Right renal cortex interstitium (tissue), 3 donors: ENCODE data around the gene JAG1. TPM values are rescaled to one million over a fixed set of nuclear protein-coding genes. Genes with fewer than 3 reads are reported as not detected.

ENCODE experiments used
- DNase-seq, 3 donors: peaks; one replicate each; pipeline ENCODE4 v3.0.0-alpha.2; 2013; ENCODE audit warnings: low read depth in 3 of 3, low spot score in 2 of 3
- polyA plus RNA-seq, 3 donors: library from polyadenylated mRNA; unstranded; fragments of 120-200 nt; gene quantifications; one replicate each; pipeline ENCODE4 v1.2.1, GENCODE V29; 2013; ENCODE audit not compliant: insufficient read length in 3 of 3

The JAG1 gene
- polyA plus RNA-seq, 3 donors, result 152 to 163 (median 156) TPM

- no peak for DNase-seq
These were observed 33.9 kb downstream of the JAG1 start for GRCh38 chr20:10639737-10640556.

GRCh38 chr20:10639077-10639736 lies 34.6 kb downstream of the JAG1 start:
- no peak for DNase-seq

- no peak for DNase-seq
These were observed 36.2 kb downstream of the JAG1 start for GRCh38 chr20:10637563-10637962.

- DNase-seq, result no peak
These were observed 36.7 kb downstream of the JAG1 start for GRCh38 chr20:10637031-10637559.

- no peak for DNase-seq
These were observed 37.4 kb downstream of the JAG1 start for GRCh38 chr20:10636326-10636818.

GRCh38 chr20:10635476-10636208 lies 38.2 kb downstream of the JAG1 start:
- no peak for DNase-seq

- no peak for DNase-seq
These were observed 39.0 kb downstream of the JAG1 start for GRCh38 chr20:10634683-10635411.

- no peak for DNase-seq
These were observed 39.6 kb downstream of the JAG1 start for GRCh38 chr20:10634211-10634610.

- DNase-seq, result no peak
These were observed 40.1 kb downstream of the JAG1 start for GRCh38 chr20:10633718-10634117.

GRCh38 chr20:10632721-10633509 lies 40.9 kb downstream of the JAG1 start:
- no peak for DNase-seq

GRCh38 chr20:10631126-10631525 lies 42.7 kb downstream of the JAG1 start:
- no peak for DNase-seq

- DNase-seq, result no peak
These were observed 43.7 kb downstream of the JAG1 start for GRCh38 chr20:10629946-10630650.

- DNase-seq, result no peak
These were observed 46.9 kb downstream of the JAG1 start for GRCh38 chr20:10626896-10627295.

GRCh38 chr20:10625641-10626040 lies 48.2 kb downstream of the JAG1 start:
- no peak for DNase-seq

- DNase-seq, result no peak
These were observed 51.0 kb downstream of the JAG1 start for GRCh38 chr20:10622657-10623418.

GRCh38 chr20:10621149-10621548 lies 52.6 kb downstream of the JAG1 start:
- DNase-seq, result no peak

GRCh38 chr20:10619427-10619826 lies 54.4 kb downstream of the JAG1 start:
- DNase-seq, result no peak

- no peak for DNase-seq
These were observed 55.1 kb downstream of the JAG1 start for GRCh38 chr20:10618611-10619245.
